HG03342 (cell line): Measurements from ENCODE around the gene REELD1.

ENCODE experiments used
- ATAC-seq: cut with Tn5 transposase; IDR thresholded peaks from one replicate; pipeline ENCODE4 v1.9.1; 2021; ENCODE audit warnings: mild to moderate bottlenecking, moderate library complexity; ENCODE audit not compliant: unreplicated experiment

REELD1 gene

DNA sequence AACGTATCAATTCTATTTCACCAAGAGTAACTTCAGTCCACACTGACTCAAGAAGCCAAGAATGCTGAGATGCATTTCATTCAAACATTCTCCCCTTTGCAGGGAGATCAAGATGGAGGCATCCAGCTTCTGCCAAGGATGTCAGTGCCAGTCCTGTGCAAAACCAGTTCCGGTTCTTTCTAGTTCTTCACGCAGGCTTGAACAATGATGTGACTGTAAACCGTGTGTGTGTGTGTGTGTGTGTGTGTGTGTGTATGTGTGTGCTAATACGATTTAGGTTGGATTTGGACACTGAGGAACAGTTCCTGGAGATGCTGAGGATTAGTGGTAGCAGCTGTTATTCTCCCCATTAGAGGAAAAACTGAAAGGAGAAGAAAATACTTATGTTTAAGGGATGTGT lies at the start of gene REELD1:
Gene REELD1, plus strand, starts transcription at position 301 of the 400 bp plus-strand sequence. CDS start 2,415 bp downstream, outside the sequence.
- no peak for ATAC-seq

- no peak for ATAC-seq
These were observed 49.1 kb upstream of the REELD1 start for GRCh38 chr4:146165221-146165620.

DNA sequence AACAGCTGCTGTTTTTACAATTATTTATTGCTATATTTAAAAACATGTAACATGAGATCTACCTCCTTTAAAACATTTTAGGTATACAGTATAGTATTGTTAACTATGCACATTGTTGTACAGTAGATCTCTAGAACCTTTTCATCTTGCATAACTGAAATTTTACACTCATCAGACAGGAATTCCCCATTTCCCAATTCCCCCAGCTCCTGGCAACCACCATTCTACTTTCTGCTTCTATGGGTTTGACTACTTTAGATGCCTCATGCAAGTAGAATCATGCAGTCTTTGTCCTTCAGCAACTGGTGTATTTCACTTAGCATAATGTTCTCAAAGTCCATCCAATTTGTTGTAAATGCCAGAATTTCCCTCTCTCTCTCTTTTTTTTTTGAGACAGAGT lies 48.5 kb upstream of the REELD1 start:
- no peak for ATAC-seq

DNA sequence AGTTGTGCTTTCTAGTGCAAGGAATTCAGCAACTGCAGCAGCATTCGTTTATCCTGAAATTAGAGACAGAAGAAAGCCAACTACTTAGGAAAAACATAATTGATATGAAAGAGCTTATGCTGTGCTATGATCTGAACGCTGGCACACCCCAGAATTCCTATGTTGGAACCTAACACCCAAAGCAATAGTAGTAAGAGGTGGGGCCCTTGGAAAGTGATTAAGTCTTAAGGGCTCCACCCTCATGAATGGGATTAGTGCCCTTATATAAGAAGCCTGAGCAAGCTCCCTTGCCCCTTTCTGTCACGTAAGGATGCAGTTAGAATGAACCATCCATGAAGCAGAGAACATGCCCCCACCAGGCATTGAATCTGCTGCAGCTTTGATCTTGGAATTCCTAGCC lies 44.2 kb upstream of the REELD1 start:
- no peak for ATAC-seq

GRCh38 chr4:146175541-146176453 lies 38.5 kb upstream of the REELD1 start, which contains the start of gene LSM6:
Gene LSM6, plus strand, starts transcription at chr4:146175718. Its CDS starts 7,204 bp downstream, at chr4:146182922.
- peak; percentile 91 for ATAC-seq

DNA sequence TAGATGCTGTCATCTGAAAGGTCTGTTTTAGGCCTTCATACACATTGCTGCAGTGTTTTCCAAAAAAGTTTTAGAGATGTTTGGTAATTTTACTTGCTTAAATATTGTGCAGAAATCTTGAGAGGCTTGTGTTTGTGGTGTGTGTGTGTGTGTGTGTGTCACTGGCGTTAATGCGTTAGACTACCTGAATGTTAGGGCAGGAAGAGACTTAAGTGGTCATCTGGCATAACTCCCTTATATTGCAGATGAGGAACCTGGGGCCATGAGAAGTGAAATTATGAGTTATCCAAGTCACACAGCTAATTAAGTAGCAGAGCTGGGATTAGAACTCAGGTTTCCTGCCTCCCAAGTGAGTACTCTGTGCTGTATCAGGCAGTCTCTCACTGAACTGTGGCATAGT lies 37.4 kb upstream of the REELD1 start:
- ATAC-seq: no peak

DNA sequence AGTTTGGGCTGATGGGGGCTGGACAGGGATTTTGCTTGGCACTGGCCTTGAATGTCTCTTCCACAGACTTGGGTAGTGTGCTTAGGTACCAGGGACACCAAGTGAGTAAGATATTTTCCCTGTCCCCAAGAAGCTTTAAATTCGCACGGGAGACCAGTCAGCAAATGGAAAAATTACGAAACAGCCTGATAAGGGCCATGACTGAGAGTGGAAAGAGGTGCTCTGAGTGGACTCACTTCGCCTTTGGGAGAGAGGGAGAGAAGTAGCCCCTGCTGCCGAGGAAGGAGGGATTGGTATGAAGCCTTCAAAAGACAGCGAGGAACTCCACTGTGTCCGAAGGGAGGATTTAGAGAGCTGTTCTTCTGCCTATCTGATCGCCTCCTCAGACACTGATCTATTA lies 36.2 kb upstream of the REELD1 start:
- no peak for ATAC-seq

DNA sequence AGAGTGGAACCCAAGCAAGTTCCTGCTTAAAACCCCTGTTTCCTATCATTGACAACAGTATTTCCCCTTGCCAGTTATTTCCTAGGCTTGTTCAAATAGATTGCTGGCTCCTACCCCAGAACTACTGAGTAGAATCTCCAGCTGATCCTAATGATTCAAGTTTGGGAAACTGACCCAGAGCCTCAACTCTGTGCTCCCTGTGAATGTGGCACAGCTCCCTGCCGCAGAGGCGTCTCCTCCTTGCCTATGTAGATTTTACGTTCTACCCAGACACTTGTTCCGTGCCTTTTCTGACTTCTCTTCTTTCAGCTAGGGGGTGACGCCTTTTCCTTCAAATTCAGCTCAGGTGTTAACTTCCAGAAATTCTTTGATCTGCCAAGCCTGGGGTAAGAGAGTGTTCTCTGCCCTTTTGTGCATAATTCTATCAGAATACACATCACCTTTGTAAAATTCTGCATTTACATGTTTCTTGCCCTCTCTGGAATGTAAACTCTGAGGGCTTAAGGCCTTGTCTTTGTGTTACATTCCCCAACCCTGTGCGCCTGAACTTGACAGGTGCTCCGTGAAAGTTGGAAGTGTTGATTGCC lies 34.5 kb upstream of the REELD1 start:
- ATAC-seq: no peak

DNA sequence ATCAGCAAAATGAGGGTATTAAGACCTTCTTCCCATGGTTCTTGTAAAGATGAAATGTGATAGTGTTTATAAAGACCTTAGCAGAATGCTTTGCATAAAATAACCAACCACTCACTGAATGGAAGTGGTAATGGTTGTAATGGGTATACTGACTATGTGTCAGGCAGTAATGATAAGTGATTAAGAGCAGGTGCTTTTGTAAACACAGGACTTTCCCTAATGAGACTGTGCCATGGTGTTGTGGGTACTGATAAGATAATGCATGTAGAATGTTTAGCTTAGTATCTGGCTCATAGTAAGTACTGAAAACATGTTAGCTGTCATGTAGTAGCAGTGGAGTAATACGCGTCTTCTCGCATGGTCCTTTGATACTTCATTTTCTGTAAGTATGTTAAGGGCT lies 31.9 kb upstream of the REELD1 start:
- ATAC-seq: no peak

GRCh38 chr4:146183209-146183608 lies 31.1 kb upstream of the REELD1 start:
- no peak for ATAC-seq

- ATAC-seq: no peak
These were observed 28.3 kb upstream of the REELD1 start for GRCh38 chr4:146186041-146186440.

DNA sequence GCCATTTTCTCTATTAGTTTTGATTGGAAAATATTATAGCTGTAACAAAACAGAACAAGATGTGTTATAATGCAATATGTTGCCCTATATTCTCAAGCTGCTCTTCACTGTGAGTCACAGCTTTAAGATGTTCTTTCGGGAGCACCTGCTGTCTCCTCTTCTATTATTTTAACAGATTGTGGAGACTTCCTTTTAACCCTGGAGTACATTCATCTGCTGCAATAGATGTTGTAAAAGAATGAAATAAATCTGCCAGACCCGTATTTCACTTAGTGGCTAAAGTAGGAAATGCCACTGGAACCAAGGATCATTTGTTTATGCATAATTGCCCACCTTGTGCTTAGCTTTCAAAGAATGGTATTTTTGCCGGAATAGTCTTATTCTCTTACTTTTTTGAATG lies 27.7 kb upstream of the REELD1 start:
- no peak for ATAC-seq

DNA sequence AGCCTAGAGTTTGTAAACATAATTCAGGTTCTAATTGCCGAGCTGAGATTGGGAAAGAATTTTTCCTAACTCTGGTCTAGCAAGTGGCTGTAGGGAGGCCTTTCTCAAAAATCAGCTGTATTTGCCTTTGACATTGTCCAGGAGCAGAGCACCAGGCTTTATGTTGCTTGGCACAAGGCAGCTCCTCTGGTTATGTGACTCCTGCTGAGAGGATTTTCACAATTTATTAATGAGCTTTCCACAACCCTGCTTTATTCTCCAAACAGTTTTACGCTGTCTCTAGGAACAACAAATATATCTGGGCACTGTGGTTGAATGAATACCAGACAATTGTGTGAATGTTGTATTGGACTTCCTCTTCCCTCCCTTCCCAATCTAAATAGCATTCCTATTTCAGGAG lies 23.9 kb upstream of the REELD1 start:
- ATAC-seq: no peak

- no peak for ATAC-seq
These were observed 22.4 kb upstream of the REELD1 start for GRCh38 chr4:146191766-146192458.

- ATAC-seq: no peak
These were observed 20.7 kb upstream of the REELD1 start for GRCh38 chr4:146193628-146194027.

GRCh38 chr4:146194212-146194611 lies 20.1 kb upstream of the REELD1 start:
- ATAC-seq: no peak

DNA sequence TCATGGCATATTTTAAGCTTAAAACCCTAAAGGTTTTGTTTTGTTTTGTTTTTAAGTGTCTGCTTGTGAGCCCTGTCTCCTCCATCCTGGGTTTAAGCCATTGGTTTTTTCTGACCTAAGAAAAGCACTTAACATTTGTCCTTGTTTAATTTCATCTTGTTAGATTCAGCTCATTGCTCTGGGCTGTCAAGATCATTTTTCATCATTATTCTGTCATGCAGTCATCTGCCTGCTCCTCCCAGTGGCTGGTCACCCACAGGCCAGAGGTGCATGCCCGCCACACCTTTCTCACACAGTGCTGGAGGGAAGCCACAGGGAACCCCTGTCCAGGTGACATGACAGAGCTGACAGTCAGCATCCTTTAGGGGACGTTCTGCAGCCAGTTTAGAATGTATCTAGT lies 11.7 kb upstream of the REELD1 start:
- no peak for ATAC-seq

GRCh38 chr4:146207410-146207809 lies 6.9 kb upstream of the REELD1 start:
- ATAC-seq: no peak

DNA sequence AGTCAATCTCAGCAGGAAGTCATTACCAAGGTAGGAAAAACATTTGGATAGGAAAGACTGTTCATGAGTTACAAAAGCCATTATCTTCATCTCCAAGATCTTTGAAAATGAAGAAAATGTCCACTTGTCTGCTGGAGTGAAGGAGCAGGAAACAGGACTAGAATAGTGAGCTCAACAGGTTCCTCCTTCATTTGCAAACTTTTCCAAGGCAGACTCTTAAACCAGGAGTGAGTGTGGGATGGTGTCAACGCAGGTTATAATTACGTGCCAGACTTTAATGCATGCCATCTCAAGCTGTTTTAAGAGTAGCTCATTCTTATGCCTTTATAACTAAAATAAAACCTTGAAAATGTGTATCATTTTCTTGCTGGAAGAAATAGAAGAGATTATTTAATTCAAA lies 3.4 kb upstream of the REELD1 start:
- no peak for ATAC-seq

GRCh38 chr4:146211440-146211839 lies 2.9 kb upstream of the REELD1 start:
- no peak for ATAC-seq

GRCh38 chr4:146212781-146213180 lies 1.6 kb upstream of the REELD1 start:
- no peak for ATAC-seq

- ATAC-seq: no peak
These were observed 8.0 kb downstream of the REELD1 start for GRCh38 chr4:146222313-146222712.
